Measurements from ENCODE around the gene RBM38. TPM values are rescaled to one million over a fixed set of nuclear protein-coding genes. Genes with fewer than 3 reads are reported as not detected.

The RBM38 gene
- total and polyA plus RNA-seq, 2 of the 13 experiments (the other 11 are each of a cell fraction or from before 2014, with no cell fraction given): 24.2 to 34.2 TPM

DNA sequence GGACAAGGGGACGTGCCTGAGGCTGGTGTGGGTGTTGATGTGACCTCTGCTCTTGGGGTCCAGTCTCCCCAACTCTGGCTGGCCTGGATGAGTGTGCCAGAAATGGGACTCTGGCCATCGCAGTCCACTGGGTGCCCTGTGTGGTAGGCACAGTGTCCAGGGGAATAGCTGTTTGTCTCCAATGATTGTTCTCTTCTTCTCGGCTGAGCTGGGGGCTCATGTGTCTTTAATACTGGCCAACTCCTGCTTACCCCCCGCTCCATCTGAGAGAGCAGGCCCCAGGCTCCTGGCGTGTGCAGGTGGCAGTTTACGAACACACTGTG, 45.0 kb downstream of the RBM38 start (continued):
- TF ChIP-seq, protein P1, sequence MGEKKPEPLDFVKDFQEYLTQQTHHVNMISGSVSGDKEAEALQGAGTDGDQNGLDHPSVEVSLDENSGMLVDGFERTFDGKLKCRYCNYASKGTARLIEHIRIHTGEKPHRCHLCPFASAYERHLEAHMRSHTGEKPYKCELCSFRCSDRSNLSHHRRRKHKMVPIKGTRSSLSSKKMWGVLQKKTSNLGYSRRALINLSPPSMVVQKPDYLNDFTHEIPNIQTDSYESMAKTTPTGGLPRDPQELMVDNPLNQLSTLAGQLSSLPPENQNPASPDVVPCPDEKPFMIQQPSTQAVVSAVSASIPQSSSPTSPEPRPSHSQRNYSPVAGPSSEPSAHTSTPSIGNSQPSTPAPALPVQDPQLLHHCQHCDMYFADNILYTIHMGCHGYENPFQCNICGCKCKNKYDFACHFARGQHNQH (CRISPR knock-in tag; IDR thresholded peaks at IDR 0.05): no peak
- TF ChIP-seq, protein P2, sequence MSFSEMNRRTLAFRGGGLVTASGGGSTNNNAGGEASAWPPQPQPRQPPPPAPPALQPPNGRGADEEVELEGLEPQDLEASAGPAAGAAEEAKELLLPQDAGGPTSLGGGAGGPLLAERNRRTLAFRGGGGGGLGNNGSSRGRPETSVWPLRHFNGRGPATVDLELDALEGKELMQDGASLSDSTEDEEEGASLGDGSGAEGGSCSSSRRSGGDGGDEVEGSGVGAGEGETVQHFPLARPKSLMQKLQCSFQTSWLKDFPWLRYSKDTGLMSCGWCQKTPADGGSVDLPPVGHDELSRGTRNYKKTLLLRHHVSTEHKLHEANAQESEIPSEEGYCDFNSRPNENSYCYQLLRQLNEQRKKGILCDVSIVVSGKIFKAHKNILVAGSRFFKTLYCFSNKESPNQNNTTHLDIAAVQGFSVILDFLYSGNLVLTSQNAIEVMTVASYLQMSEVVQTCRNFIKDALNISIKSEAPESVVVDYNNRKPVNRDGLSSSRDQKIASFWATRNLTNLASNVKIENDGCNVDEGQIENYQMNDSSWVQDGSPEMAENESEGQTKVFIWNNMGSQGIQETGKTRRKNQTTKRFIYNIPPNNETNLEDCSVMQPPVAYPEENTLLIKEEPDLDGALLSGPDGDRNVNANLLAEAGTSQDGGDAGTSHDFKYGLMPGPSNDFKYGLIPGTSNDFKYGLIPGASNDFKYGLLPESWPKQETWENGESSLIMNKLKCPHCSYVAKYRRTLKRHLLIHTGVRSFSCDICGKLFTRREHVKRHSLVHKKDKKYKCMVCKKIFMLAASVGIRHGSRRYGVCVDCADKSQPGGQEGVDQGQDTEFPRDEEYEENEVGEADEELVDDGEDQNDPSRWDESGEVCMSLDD (CRISPR knock-in tag; IDR thresholded peaks at IDR 0.05; ENCODE audit: borderline replicate concordance): no peak; the same call in 1 of the 2 replicates
- TF ChIP-seq, protein P3, sequence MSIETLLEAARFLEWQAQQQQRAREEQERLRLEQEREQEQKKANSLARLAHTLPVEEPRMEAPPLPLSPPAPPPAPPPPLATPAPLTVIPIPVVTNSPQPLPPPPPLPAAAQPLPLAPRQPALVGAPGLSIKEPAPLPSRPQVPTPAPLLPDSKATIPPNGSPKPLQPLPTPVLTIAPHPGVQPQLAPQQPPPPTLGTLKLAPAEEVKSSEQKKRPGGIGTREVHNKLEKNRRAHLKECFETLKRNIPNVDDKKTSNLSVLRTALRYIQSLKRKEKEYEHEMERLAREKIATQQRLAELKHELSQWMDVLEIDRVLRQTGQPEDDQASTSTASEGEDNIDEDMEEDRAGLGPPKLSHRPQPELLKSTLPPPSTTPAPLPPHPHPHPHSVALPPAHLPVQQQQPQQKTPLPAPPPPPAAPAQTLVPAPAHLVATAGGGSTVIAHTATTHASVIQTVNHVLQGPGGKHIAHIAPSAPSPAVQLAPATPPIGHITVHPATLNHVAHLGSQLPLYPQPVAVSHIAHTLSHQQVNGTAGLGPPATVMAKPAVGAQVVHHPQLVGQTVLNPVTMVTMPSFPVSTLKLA (IDR thresholded peaks at IDR 0.05): no peak
- TF ChIP-seq ZNF33A (CRISPR knock-in tag; IDR thresholded peaks at IDR 0.05; ENCODE audit: borderline replicate concordance) (no peak), ZNF563 (CRISPR knock-in tag; IDR thresholded peaks at IDR 0.05) (0 out of 2 replicates have a peak, but pooled peaks have one; percentile 41), ZIK1 (CRISPR knock-in tag; IDR thresholded peaks at IDR 0.05; ENCODE audit: borderline replicate concordance, low read depth) (0 out of 2 replicates have a peak, but pooled peaks have one; percentile 19), DNMT3B (CRISPR knock-in tag; conservative IDR thresholded peaks at IDR 0.05) (0 out of 2 replicates have a peak, but pooled peaks have one; percentile 5), ONECUT2 (CRISPR knock-in tag; IDR thresholded peaks at IDR 0.05) (no peak), TOPORS (CRISPR knock-in tag; IDR thresholded peaks at IDR 0.05) (no peak), HNRNPUL1 (IDR thresholded peaks at IDR 0.05; ENCODE audit: low read depth, low read length) (no peak), ZFY (CRISPR knock-in tag; IDR thresholded peaks at IDR 0.05) (0 out of 2 replicates have a peak, but pooled peaks have one; percentile 1), NFYB (CRISPR knock-in tag; IDR thresholded peaks at IDR 0.05) (no peak), BRD4 (CRISPR knock-in tag; IDR thresholded peaks at IDR 0.05) (0 out of 2 replicates have a peak, but pooled peaks have one; percentile 51), ZNF780A (CRISPR knock-in tag; IDR thresholded peaks at IDR 0.05) (no peak), ZNF180 (CRISPR knock-in tag; IDR thresholded peaks at IDR 0.05; ENCODE audit: borderline replicate concordance, low read depth) (no peak), ZFP36L2 (CRISPR knock-in tag; IDR thresholded peaks at IDR 0.05) (no peak), MIER2 (CRISPR knock-in tag; IDR thresholded peaks at IDR 0.05) (no peak), ZNF747 (CRISPR knock-in tag; IDR thresholded peaks at IDR 0.05; ENCODE audit: borderline replicate concordance) (no peak), ZNF562 (CRISPR knock-in tag; IDR thresholded peaks at IDR 0.05; ENCODE audit: borderline replicate concordance) (no peak), REXO4 (CRISPR knock-in tag; IDR thresholded peaks at IDR 0.05; ENCODE audit: borderline replicate concordance) (0 out of 2 replicates have a peak, but pooled peaks have one; percentile 15), KLF15 (CRISPR knock-in tag; IDR thresholded peaks at IDR 0.05; ENCODE audit: borderline replicate concordance) (no peak)
- TF ChIP-seq, protein P4, sequence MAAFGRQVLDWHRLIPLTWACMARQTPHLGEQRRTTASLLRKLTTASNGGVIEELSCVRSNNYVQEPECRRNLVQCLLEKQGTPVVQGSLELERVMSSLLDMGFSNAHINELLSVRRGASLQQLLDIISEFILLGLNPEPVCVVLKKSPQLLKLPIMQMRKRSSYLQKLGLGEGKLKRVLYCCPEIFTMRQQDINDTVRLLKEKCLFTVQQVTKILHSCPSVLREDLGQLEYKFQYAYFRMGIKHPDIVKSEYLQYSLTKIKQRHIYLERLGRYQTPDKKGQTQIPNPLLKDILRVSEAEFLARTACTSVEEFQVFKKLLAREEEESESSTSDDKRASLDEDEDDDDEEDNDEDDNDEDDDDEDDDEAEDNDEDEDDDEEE (CRISPR knock-in tag; IDR thresholded peaks at IDR 0.05): 0 out of 2 replicates have a peak, but pooled peaks have one; percentile 51
- TF ChIP-seq, protein P5, sequence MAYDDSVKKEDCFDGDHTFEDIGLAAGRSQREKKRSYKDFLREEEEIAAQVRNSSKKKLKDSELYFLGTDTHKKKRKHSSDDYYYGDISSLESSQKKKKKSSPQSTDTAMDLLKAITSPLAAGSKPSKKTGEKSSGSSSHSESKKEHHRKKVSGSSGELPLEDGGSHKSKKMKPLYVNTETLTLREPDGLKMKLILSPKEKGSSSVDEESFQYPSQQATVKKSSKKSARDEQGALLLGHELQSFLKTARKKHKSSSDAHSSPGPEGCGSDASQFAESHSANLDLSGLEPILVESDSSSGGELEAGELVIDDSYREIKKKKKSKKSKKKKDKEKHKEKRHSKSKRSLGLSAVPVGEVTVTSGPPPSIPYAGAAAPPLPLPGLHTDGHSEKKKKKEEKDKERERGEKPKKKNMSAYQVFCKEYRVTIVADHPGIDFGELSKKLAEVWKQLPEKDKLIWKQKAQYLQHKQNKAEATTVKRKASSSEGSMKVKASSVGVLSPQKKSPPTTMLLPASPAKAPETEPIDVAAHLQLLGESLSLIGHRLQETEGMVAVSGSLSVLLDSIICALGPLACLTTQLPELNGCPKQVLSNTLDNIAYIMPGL (CRISPR knock-in tag; IDR thresholded peaks at IDR 0.05; ENCODE audit: borderline replicate concordance in 1 of 2, low read depth in 1 of 2): no peak
